IMR-90 (cell line): ENCODE measurements around the gene CTDSP2. TPM values are rescaled to one million over a fixed set of nuclear protein-coding genes. Genes with fewer than 3 reads are reported as not detected.

Experiments
- CEBPB ChIP-seq: IDR thresholded peaks from 2 replicates; pipeline ENCODE4 v1.6.1; 2012; ENCODE audit warnings: low read depth, low read length, improper control_type of control experiment
- MXI1 ChIP-seq: IDR thresholded peaks from 2 replicates; pipeline ENCODE4 v1.6.1; 2012; ENCODE audit warnings: low read depth, mild to moderate bottlenecking, low read length, moderate library complexity, borderline replicate concordance
- RAD21 ChIP-seq: IDR thresholded peaks from 2 replicates; pipeline ENCODE4 v1.6.1; 2012; ENCODE audit warnings: low read length, improper control_type of control experiment
- polyA plus RNA-seq, 3 experiments: library from polyadenylated mRNA; depleted of rRNA; stranded (reverse); fragments of >200 nt; gene quantifications; 2 replicates each; pipeline ENCODE4 v1.2.3, GENCODE V29; 2012; ENCODE audit warnings: low replicate concordance in 1 of 3
- total RNA-seq: library from RNA; depleted of rRNA; stranded (reverse); fragments of >200 nt; gene quantifications from 2 replicates; pipeline ENCODE4 v1.2.3, GENCODE V29; 2012

The CTDSP2 gene
- total and polyA plus RNA-seq, 2 of the 4 experiments (the other 2 are of a cell fraction) = 114 to 156 TPM

DNA sequence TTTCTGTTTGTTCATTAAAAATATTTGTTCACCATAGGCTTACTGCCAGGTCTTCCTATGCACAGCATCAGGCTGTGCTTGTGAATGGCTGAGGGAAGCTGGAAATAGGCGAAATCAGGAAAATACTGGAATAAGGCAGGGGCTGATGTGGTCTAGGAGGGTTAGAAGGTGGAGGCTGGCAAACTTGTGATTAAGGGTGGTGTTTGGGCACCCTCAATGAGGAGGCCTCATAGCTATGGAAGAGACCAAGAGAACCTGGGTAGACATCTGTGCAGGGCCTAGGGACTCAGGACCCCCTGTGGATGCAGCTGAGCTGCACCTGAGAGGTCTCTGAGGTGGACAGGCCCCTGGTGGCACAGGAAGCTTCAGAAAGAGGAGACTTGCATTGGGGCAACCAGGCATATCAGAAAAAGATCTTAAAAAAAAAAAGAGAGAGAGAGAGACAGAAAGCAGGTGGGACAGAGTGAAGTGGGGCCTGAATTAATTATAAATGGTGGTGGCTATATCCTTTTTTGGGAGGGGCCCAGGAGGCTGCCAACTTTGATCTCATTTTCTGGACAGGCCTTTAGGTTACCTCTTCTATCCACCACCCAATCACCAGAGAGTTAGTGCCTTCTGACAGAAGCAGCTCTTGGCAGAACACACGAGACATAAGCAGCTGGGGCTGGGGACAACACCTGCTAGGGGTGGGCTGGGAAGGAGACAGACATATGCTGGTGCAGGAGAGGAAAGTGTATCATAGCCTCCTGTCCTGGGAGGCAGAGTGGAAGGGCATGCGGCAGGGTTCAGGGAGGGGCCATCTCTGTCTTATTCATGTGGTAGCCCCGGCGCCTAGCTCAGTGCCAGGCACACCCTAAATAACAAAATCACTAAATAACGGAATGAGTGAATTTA lies 48.1 kb upstream of the CTDSP2 start (continued):
- no peak for TF ChIP-seq CEBPB
- TF ChIP-seq RAD21 = no peak
- no peak for TF ChIP-seq MXI1
